Osteocyte (in vitro differentiated cells): ENCODE measurements around the gene NT5C2. TPM values are rescaled to one million over a fixed set of nuclear protein-coding genes. Genes with fewer than 3 reads are reported as not detected.
"Not testable (repeated sequence)": the region's sequence is repeated elsewhere in the genome, so short reads cannot be mapped to it uniquely, and the experiment has no call there.

ENCODE experiments used
- DNase-seq: peaks from one replicate; pipeline ENCODE4 v3.0.0; 2021; ENCODE audit warnings: mixed read lengths; ENCODE audit not compliant: unreplicated experiment; ENCODE audit errors: extremely low spot score
- H3K27ac Mint-ChIP-seq: one replicate; pipeline ENCODE4 v1.8.0; 2021; ENCODE audit warnings: mild to moderate bottlenecking, mixed read lengths; ENCODE audit not compliant: unreplicated experiment
- H3K27me3 Mint-ChIP-seq: one replicate; pipeline ENCODE4 v1.8.0; 2021; ENCODE audit warnings: mixed read lengths; ENCODE audit not compliant: unreplicated experiment
- H3K36me3 Mint-ChIP-seq: one replicate; pipeline ENCODE4 v1.8.0; 2021; ENCODE audit warnings: mixed read lengths; ENCODE audit not compliant: unreplicated experiment
- H3K4me1 Mint-ChIP-seq: one replicate; pipeline ENCODE4 v1.8.0; 2021; ENCODE audit warnings: mixed read lengths; ENCODE audit not compliant: unreplicated experiment
- H3K4me3 Mint-ChIP-seq: one replicate; pipeline ENCODE4 v1.8.0; 2021; ENCODE audit warnings: mild to moderate bottlenecking, moderate library complexity, mixed read lengths; ENCODE audit not compliant: unreplicated experiment
- H3K9me3 Mint-ChIP-seq: one replicate; pipeline ENCODE4 v1.8.0; 2021; ENCODE audit warnings: mixed read lengths; ENCODE audit not compliant: unreplicated experiment
- total RNA-seq: library from RNA; stranded (reverse); gene quantifications from 2 replicates; pipeline ENCODE4 v1.2.1, GENCODE V29; 2021
- TF ChIP-seq, protein P1 (sequence below): fragments of 200-600 bp; sonication (generic); IDR thresholded peaks from 2 replicates; pipeline ENCODE4 v1.5.0; 2021; ENCODE audit warnings: antibody characterized with exemption, mild to moderate bottlenecking, moderate library complexity

NT5C2 gene
- total RNA-seq, 1 donor from 2014 or later, result 64.0 TPM

DNA sequence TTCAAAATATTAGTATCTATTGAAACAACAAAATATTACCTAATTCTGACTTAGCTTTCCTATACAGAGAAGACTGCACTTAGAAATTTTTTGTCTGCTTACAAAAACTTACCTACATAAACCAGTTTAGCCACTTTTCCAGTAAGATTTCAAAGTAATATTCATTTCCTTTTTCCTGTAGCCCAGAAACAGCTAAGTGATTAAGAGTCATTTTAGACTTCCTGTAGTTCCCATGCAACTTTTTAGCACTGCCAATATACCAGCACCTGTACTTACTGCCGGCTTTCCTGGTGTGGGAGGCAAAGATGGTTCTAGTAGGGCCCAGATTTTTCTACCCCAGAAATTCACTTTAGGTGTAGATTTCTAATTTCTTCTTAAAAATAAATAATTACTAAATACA, 21.8 kb downstream of the NT5C2 start:
- no peak overlapping the region for H3K4me3 Mint-ChIP-seq
- no peaks in the 10 kb centered on the region for H3K9me3 Mint-ChIP-seq
- DNase-seq, result no peak
- H3K36me3 Mint-ChIP-seq, result peaks cover 23% of the 10 kb centered on the region
- H3K27ac Mint-ChIP-seq, result no peak overlapping the region
- H3K4me1 Mint-ChIP-seq, result peaks cover 7% of the 10 kb centered on the region
- TF ChIP-seq, protein P1, sequence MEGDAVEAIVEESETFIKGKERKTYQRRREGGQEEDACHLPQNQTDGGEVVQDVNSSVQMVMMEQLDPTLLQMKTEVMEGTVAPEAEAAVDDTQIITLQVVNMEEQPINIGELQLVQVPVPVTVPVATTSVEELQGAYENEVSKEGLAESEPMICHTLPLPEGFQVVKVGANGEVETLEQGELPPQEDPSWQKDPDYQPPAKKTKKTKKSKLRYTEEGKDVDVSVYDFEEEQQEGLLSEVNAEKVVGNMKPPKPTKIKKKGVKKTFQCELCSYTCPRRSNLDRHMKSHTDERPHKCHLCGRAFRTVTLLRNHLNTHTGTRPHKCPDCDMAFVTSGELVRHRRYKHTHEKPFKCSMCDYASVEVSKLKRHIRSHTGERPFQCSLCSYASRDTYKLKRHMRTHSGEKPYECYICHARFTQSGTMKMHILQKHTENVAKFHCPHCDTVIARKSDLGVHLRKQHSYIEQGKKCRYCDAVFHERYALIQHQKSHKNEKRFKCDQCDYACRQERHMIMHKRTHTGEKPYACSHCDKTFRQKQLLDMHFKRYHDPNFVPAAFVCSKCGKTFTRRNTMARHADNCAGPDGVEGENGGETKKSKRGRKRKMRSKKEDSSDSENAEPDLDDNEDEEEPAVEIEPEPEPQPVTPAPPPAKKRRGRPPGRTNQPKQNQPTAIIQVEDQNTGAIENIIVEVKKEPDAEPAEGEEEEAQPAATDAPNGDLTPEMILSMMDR, result no peak
- no peaks in the 10 kb centered on the region for H3K27me3 Mint-ChIP-seq

DNA sequence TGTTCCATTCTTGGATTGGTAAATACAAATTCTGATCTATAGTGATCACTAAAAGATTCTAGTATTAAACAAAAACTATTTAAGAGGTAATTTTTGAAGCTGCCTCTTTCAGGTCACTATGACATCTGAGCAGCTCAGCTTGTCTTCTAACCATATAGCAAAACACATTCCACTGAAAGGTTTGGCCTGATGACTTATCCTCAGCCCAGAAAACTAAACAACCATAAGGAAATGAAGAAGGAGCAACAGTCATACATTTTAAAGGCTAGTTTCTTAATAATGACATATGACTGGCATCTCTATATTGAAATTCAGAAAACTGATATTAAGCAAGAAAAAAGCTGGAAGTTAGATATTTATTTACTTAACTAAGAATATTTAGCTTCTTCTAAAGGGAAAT, 24.6 kb downstream of the NT5C2 start:
- H3K36me3 Mint-ChIP-seq, result peaks cover 30% of the 10 kb centered on the region
- peak overlapping the region; percentile 50 for H3K27ac Mint-ChIP-seq
- peaks cover 7% of the 10 kb centered on the region for H3K4me1 Mint-ChIP-seq
- H3K27me3 Mint-ChIP-seq, result no peaks in the 10 kb centered on the region
- TF ChIP-seq, protein P1, result no peak
- DNase-seq, result no peak
- no peak overlapping the region for H3K4me3 Mint-ChIP-seq
- H3K9me3 Mint-ChIP-seq, result no peaks in the 10 kb centered on the region

DNA sequence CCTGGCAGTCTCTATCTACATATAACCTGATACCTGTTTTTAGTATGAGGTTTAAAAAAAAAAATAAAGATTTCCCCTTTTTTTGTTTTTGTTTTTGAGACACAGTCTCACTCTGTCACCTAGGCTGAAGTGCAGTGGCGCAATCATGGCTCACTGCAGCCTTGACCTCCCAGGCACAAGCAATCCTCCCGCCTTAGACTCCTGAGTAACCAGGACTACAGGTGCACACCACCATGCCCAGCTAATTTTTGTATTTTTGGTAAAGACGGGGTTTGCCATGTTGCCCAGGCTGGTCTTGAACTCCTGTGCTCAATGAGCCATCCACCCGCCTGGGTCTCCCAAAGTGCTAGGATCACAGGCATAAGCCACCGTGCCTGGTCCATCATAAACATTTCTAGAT, 25.5 kb downstream of the NT5C2 start:
- not testable (repeated sequence) for H3K4me1 Mint-ChIP-seq, H3K27me3 Mint-ChIP-seq, H3K4me3 Mint-ChIP-seq, DNase-seq, H3K27ac Mint-ChIP-seq, H3K9me3 Mint-ChIP-seq
- H3K36me3 Mint-ChIP-seq, result peaks cover 31% of the 10 kb centered on the region

DNA sequence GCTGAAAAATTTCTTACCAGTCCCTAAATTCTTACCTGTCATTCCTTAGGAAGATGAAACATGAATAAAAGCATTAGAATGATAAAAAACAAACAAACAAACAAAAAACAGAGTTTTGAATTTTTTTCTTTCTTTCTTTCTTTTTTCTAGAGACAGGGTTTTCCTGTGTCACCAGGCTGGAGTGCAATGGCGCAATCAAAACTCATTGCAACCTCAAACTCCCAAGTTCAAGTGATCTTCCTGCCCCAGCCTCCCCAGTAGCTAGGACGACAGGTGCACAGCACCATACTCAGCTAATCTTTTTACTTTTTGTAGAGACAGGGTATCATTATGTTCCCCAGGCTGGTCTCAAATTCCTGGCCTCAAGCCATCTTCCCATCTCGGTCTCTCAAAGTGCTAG, 26.5 kb downstream of the NT5C2 start:
- DNase-seq, result no peak
- Mint-ChIP-seq H3K4me3 (no peak overlapping the region), H3K9me3 (no peaks in the 10 kb centered on the region), H3K27ac (no peak overlapping the region), H3K27me3 (no peaks in the 10 kb centered on the region), H3K36me3 (peaks cover 35% of the 10 kb centered on the region), H3K4me1 (peaks cover 7% of the 10 kb centered on the region)
- TF ChIP-seq, protein P1, result no peak

DNA sequence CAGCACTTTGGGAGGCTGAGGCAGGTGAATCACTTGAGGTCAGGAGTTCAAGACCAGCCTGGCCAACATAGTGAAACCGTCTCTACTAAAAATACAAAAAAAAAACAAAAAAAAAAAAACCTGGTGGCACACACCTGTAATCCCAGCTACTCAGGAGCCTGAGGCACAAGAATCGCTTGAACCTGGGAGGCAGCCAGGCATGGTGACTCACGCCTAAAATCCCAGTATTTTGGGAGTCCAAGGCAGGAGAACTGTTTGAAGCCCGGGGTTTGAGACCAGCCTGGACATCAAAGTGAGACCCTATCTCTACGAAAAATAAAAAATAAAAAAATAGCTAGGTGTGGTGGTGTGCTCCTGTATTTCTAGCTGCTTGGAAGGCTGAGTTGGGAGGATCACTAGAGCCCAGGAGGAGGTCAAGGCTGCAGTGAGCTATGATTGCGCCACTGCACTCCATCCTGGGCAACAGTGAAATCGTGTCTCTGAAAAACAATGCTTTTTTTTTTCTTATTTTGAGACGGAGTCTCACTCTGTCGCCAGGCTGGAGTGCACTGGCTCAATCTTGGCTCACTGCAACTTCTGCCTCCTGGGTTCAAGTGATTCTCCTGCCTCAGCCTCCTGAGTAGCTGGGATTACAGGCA, 29.2 kb downstream of the NT5C2 start:
- H3K4me1 Mint-ChIP-seq, H3K27me3 Mint-ChIP-seq: not testable (repeated sequence)
- peaks cover 35% of the 10 kb centered on the region for H3K36me3 Mint-ChIP-seq

DNA sequence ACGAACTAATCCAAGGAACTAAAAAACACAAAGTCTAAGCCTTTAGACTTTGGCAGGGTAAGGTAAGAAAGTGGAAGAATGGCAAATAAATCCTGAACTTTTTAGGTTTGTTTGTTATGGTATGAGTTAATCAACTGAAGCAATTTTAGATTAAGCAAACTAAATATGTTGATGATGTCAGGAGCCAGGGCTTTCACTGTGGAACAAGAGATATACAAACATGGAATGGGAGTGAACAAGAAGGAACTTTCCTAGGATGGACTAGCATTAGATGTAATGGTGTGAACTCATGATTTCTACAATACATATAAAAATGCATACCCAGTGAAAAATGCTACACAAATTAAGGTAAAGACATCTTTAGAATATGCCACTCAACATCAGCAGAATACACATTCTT, 35.8 kb downstream of the NT5C2 start:
- peaks cover 32% of the 10 kb centered on the region for H3K36me3 Mint-ChIP-seq
- H3K27ac Mint-ChIP-seq, result no peak overlapping the region
- H3K4me3 Mint-ChIP-seq, result no peak overlapping the region
- TF ChIP-seq, protein P1, result no peak
- H3K9me3 Mint-ChIP-seq, result no peaks in the 10 kb centered on the region
- H3K4me1 Mint-ChIP-seq, result peaks cover 35% of the 10 kb centered on the region
- no peaks in the 10 kb centered on the region for H3K27me3 Mint-ChIP-seq
- DNase-seq, result no peak

More for the DNA sequence above, 29.2 kb downstream of the NT5C2 start:
- not testable (repeated sequence) for H3K27ac Mint-ChIP-seq, DNase-seq, H3K9me3 Mint-ChIP-seq, H3K4me3 Mint-ChIP-seq
